NCI-H82 treated with DMSO at 0.1 percent for 48 hours (cell line): Measurements from ENCODE around the gene FAM133A.
A peak's percentile ranks its signal among the peaks of the same experiment; 100 is the strongest.

Experiments
- DNase-seq: peaks from one replicate; lab custom pipeline; 2025; ENCODE audit not compliant: unreplicated experiment; lab: John Stamatoyannopoulos, UW

FAM133A gene

GRCh38 chrX:93673869-93674271 is at the start of gene FAM133A:
FAM133A (plus strand) TSS chrX:93674206; CDS start chrX:93709420, 35,214 bp downstream.
- DNase-seq: peak; percentile 10

- DNase-seq: no peak
Measured at GRCh38 chrX:93637591-93637990, 36.4 kb upstream of the FAM133A start.

DNA sequence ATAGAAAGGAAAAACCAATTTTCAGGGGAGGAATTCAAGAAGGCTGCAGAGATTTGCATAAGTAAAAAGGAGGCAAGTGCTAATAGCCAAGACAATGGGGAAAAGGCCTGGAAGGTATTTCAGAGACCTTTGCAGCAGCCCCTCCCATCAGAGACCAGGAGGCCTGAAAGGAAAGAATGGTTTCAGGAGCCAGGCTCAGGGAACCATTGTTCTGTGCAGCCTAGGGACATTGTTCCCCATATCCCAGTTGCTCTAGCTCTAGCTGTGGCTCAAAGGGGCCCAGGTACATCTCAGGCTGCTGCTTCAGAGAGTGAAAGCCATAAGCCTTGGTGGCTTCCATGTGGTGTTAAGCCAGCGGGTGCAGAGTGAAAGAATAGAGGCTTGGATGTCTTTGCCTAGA is 24.6 kb upstream of the FAM133A start:
- no peak for DNase-seq

GRCh38 chrX:93660575-93660974 is 13.4 kb upstream of the FAM133A start:
- DNase-seq: no peak

GRCh38 chrX:93673056-93673868 is 744 bp upstream of the FAM133A start, which contains the start of gene NAP1L3:
NAP1L3 (minus strand) TSS chrX:93673578; CDS start chrX:93673304, 274 bp downstream.
- DNase-seq: peak; percentile 83

- DNase-seq: no peak
Measured at GRCh38 chrX:93695981-93696380, 22.0 kb downstream of the FAM133A start.

- DNase-seq: no peak
Measured at GRCh38 chrX:93703701-93704100, 29.7 kb downstream of the FAM133A start.

DNA sequence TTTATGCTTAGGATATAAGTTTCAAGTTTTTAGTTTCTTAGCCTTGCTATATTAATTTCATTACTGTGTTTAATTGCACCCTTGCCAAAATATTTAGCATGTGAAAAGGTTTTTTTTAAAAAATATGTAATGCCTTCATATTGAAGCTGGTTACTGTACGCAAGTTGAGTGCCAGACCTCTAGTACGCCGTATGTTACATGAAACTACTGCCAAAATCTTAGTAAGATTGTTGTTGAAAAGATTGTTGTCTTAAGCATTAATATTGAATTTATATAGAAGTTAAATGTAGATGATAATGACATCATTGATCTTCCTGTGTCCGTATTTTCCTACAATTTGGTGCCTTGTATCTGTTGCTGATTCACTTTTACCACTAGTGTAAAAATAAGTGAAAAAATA is 37.1 kb downstream of the FAM133A start:
- no peak for DNase-seq

- DNase-seq: no peak
Measured at GRCh38 chrX:93741811-93742210, 67.8 kb downstream of the FAM133A start.

- DNase-seq: no peak
Measured at GRCh38 chrX:93760163-93760562, 86.2 kb downstream of the FAM133A start.
